K562 (cell line): ENCODE data around the gene SLC14A1. TPM values are rescaled to one million over a fixed set of nuclear protein-coding genes. Genes with fewer than 3 reads are reported as not detected.

ENCODE experiments used
- ATAC-seq: fragments of 200-7000 bp; cut with Tn5 transposase; 3 replicates; pipeline ENCODE4 v1.9.1; 2020; ENCODE audit warnings: moderate library complexity
- BruUV-seq: library from RNA; stranded (reverse); fragments of 400-500 nt; replicated peaks from 2 replicates; lab custom pipeline; 2021; lab: Mats Ljungman, UMichigan
- CTCF ChIA-PET: fragments of 300-600 bp; formaldehyde crosslinking; extraction: SDS; loops from one replicate; lab custom pipeline; 2021; ENCODE audit warnings: low intra/inter-chr PET ratio; lab: Yijun Ruan, JAX
- POLR2A ChIA-PET: fragments of 300-600, 350-650 bp; sonication (Branson Sonifier 250); formaldehyde crosslinking; extraction: SDS; loops from one replicate; lab custom pipeline; 2021; ENCODE audit warnings: antibody characterized with exemption, inconsistent platforms; lab: Yijun Ruan, JAX
- DNase-seq, 4 experiments: peaks; one replicate each; pipeline versions ENCODE4 v3.0.0 to v3.0.0-alpha.2; 2011 to 2018; ENCODE audit warnings: low spot score in 3 of 4, mixed read lengths in 3 of 4; ENCODE audit errors: extremely low read depth in 1 of 4
- FAIRE-seq: peaks from 2 replicates; lab custom pipeline; 2011; peaks lifted over from hg19 to GRCh38; lab: Jason Lieb, UNC
- H2AFZ ChIP-seq: 2 replicates; pipeline ENCODE4 v1.6.0; 2011; ENCODE audit warnings: low read depth, low read length, control low read depth, inconsistent platforms
- H3K27ac ChIP-seq: fragments of 200-600 bp; 3 replicates; pipeline ENCODE4 v1.8.0; 2011; ENCODE audit warnings: low read depth, mild to moderate bottlenecking, control low read depth, inconsistent platforms, low read length, moderate library complexity, mixed read lengths; ENCODE audit errors: extremely low read depth
- H3K27me3 ChIP-seq, 2 experiments: fragments of 300-600 bp in 1 of 2; 2 replicates in 1 of 2; 3 replicates in 1 of 2; pipeline versions ENCODE4 v1.6.0 to v1.8.0; 2011; ENCODE audit warnings: inconsistent platforms in 2 of 2, low read length in 2 of 2, mild to moderate bottlenecking in 1 of 2, mixed read lengths in 1 of 2, moderate library complexity in 1 of 2; ENCODE audit not compliant: control insufficient read depth in 2 of 2, insufficient read depth in 2 of 2
- H3K36me3 ChIP-seq: fragments of 300-600 bp; 3 replicates; pipeline ENCODE4 v1.8.0; 2011; ENCODE audit warnings: mild to moderate bottlenecking, low read length, inconsistent platforms; ENCODE audit not compliant: control insufficient read depth, insufficient read depth
- H3K4me1 ChIP-seq, 2 experiments: fragments of 200-600 bp in 1 of 2; replicated peaks in 1 of 2; 2 replicates in 1 of 2; 3 replicates in 1 of 2; pipeline versions ENCODE4 v1.5.1 to v1.8.0; 2011; ENCODE audit warnings: inconsistent platforms in 2 of 2, low read length in 2 of 2, mild to moderate bottlenecking in 1 of 2, mixed read lengths in 1 of 2, moderate library complexity in 1 of 2; ENCODE audit not compliant: control insufficient read depth in 2 of 2, insufficient read depth in 2 of 2
- H3K4me2 ChIP-seq: 2 replicates; pipeline ENCODE4 v1.6.1; 2011; ENCODE audit warnings: low read length, control low read depth, inconsistent platforms, mixed read lengths; ENCODE audit not compliant: insufficient read depth
- H3K4me3 ChIP-seq: fragments of 200-600 bp; sonication (generic), shearing (Covaris generic); 2 replicates; pipeline ENCODE4 v1.5.1; 2016; ENCODE audit warnings: control low read depth, inconsistent platforms
- H3K79me2 ChIP-seq: fragments of 200-600 bp; 3 replicates; pipeline ENCODE4 v1.8.0; 2011; ENCODE audit warnings: low read length, inconsistent platforms; ENCODE audit not compliant: control insufficient read depth, insufficient read depth
- H3K9ac ChIP-seq, 2 experiments: 2 replicates each; pipeline versions ENCODE4 v1.6.0 to v1.6.1; 2011; ENCODE audit warnings: low read depth in 2 of 2, low read length in 2 of 2, control low read depth in 1 of 2, inconsistent platforms in 1 of 2, mild to moderate bottlenecking in 1 of 2, mixed read lengths in 1 of 2; ENCODE audit not compliant: insufficient read depth in 1 of 2
- H3K9me1 ChIP-seq: one replicate; pipeline ENCODE4 v1.6.0; 2011; ENCODE audit warnings: inconsistent platforms, mild to moderate bottlenecking, low read length, moderate library complexity; ENCODE audit not compliant: control insufficient read depth, insufficient read depth
- H3K9me3 ChIP-seq: replicated peaks from 2 replicates; pipeline ENCODE4 v1.5.1; 2011; ENCODE audit warnings: low read depth, low read length, inconsistent platforms; ENCODE audit not compliant: control insufficient read depth, insufficient read depth
- H4K20me1 ChIP-seq: replicated peaks from 2 replicates; pipeline ENCODE4 v1.6.1; 2011; ENCODE audit warnings: low read length, inconsistent platforms, mixed read lengths; ENCODE audit not compliant: control insufficient read depth, insufficient read depth
- FIP1L1 ChIP-seq: fragments of 200-400 bp; formaldehyde crosslinking; IDR thresholded peaks from 2 replicates; pipeline ENCODE4 v1.6.1; 2018; ENCODE audit warnings: mild to moderate bottlenecking, low read depth, low read length; ENCODE audit not compliant: poor library complexity, severe bottlenecking
- FOXP1 ChIP-seq: sonication (generic); formaldehyde crosslinking; IDR thresholded peaks from 2 replicates; pipeline ENCODE4 v1.8.0; 2022; ENCODE audit warnings: mild to moderate bottlenecking, missing genetic modification reagents
- KDM5B ChIP-seq: fragments of 200-600 bp; sonication (generic); IDR thresholded peaks from 2 replicates; pipeline ENCODE4 v1.6.1; 2012; ENCODE audit warnings: low read depth, mild to moderate bottlenecking, moderate library complexity, low read length, control low read depth, inconsistent platforms; ENCODE audit not compliant: insufficient replicate concordance
- RAD21 ChIP-seq, 2 experiments: fragments of 250-450 bp in 1 of 2; fragments of 450-650 bp in 1 of 2; sonication (Bioruptor Pico) in 1 of 2; formaldehyde crosslinking in 1 of 2; IDR thresholded peaks in 1 of 2; conservative IDR thresholded peaks in 1 of 2; 2 replicates each; pipeline versions ENCODE4 v1.4.0 to v1.8.0; 2020 to 2022; ENCODE audit warnings: mild to moderate bottlenecking in 2 of 2, moderate library complexity in 1 of 2
- REST ChIP-seq, 2 experiments: fragments of 450-650 bp; formaldehyde crosslinking in 1 of 2; IDR thresholded peaks; 2 replicates each; pipeline versions ENCODE4 v1.4.0 to v1.6.1; 2014 to 2020; ENCODE audit warnings: mild to moderate bottlenecking in 2 of 2, borderline replicate concordance in 1 of 2, low read depth in 1 of 2
- RHOXF2B ChIP-seq: fragments of 250-450 bp; sonication (Bioruptor Pico); conservative IDR thresholded peaks from 2 replicates; pipeline ENCODE4 v1.5.1; 2021
- SMC3 ChIP-seq: conservative IDR thresholded peaks from 2 replicates; pipeline ENCODE4 v1.6.1; 2011; ENCODE audit warnings: low read depth, low read length, improper control_type of control experiment; ENCODE audit not compliant: insufficient read depth
- WGBS: fragments of 100-300 bp; shearing (Covaris generic); methylation state at CpG from one replicate; pipeline ENCODE4 v1.1.6; 2016; ENCODE audit warnings: low coverage, mixed read lengths; ENCODE audit not compliant: insufficient coverage; ENCODE audit errors: missing lambda C conversion rate; 5-methylcytosine and 5-hydroxymethylcytosine counted together
- in situ Hi-C: fragments of 300-500 bp; cut with MboI; formaldehyde crosslinking; loops from 4 replicates; pipeline ENCODE4 v1.15.0; 2018; ENCODE audit warnings: inconsistent platforms, mixed read lengths
- intact Hi-C: fragments of 100-400 bp; cut with micrococcal nuclease; formaldehyde crosslinking; loops from 2 replicates; pipeline ENCODE4 v1.14.2; 2022
- polyA plus RNA-seq, 8 experiments: library from polyadenylated mRNA; depleted of rRNA in 4 of 8; stranded (reverse) in 5 of 8; unstranded in 3 of 8; fragments of >200 nt; fragmentation: Nextera tagmentation in 2 of 8; fragmentation: Illumina TruSeq in 1 of 8; extraction: Ambion mirVana in 2 of 8; extraction: Trizol in 1 of 8; gene quantifications; 2 replicates each; pipeline versions ENCODE4 v1.2.1 to v1.2.3, GENCODE V29; 2011 to 2014; ENCODE audit warnings: inconsistent platforms in 1 of 8, missing spikeins in 1 of 8
- total RNA-seq, 7 experiments: library from RNA; depleted of rRNA in 6 of 7; stranded (reverse); fragments of >200 nt in 6 of 7; fragmentation: Illumina TruSeq in 2 of 7; extraction: Trizol in 2 of 7; gene quantifications; 2 replicates each; pipeline versions ENCODE4 v1.2.1 to v1.2.3, GENCODE V29; 2011 to 2021; ENCODE audit warnings: low replicate concordance in 1 of 7
- TF ChIP-seq, protein P1 (sequence below), 3 experiments: IDR thresholded peaks in 2 of 3; conservative IDR thresholded peaks in 1 of 3; 2 replicates each; pipeline ENCODE4 v1.5.1; 2011 to 2012; ENCODE audit warnings: low read length in 3 of 3, mild to moderate bottlenecking in 3 of 3, control low read depth in 2 of 3, improper control_type of control experiment in 1 of 3, inconsistent platforms in 1 of 3, low read depth in 1 of 3, mixed read lengths in 1 of 3, moderate library complexity in 1 of 3; ENCODE audit not compliant: insufficient read depth in 2 of 3

The SLC14A1 gene
- total and polyA plus RNA-seq, 9 of the 15 experiments (the other 6 are each of a cell fraction or from before 2014, with no cell fraction given): 0.14 to 0.40 (median 0.20) TPM; not detected in 6

- Histone ChIP-seq H2AFZ (peak overlapping the region; percentile 90), H3K4me2 (peak overlapping the region; percentile 64), H3K9ac (no peak overlapping the region), H3K4me3 (no peak overlapping the region), H3K9me1 (no peaks in the 10 kb centered on the region), H3K36me3 (no peaks in the 10 kb centered on the region), H3K79me2 (no peaks in the 10 kb centered on the region), H3K27ac (no peak overlapping the region), H3K27me3 (no peaks in the 10 kb centered on the region), H3K9me3 (no peaks in the 10 kb centered on the region), H3K4me1 (peaks cover 14 to 21% of the 10 kb centered on the region in 2 experiments; a peak in 4 of 5 replicates), H4K20me1 (no peaks in the 10 kb centered on the region)
- in situ Hi-C loops (no loop called here), intact Hi-C loops (loop anchor here (1.0 to 2.0 kb wide), 4 partner anchors 26 to 382 kb away; no protein-coding TSS in a partner anchor)
- no TSS peak for BruUV-seq
- ChIA-PET CTCF (interaction anchor here (0.9 to 1.9 kb wide), 6 partner anchors 16 to 383 kb away, joined by 3 to 9 read pairs (median 4); no protein-coding TSS in a partner anchor), POLR2A (interaction anchor here (0.7 kb wide), 1 partner anchor 10 kb away, joined by 5 read pairs; no protein-coding TSS in a partner anchor)
- peak; percentile 38 to 79 (median 46) for DNase-seq
- 7% methylated on average over 12 of the region's 12 CpGs for WGBS
- peak; percentile 73 for ATAC-seq
- peak; percentile 81 for FAIRE-seq
- TF ChIP-seq RHOXF2B (no peak), FIP1L1 (no peak), SMC3 (peak; percentile 73), REST (IDR thresholded peaks at IDR 0.05; ENCODE audit: borderline replicate concordance) (peak; percentile 81), REST (CRISPR knock-in tag; IDR thresholded peaks at IDR 0.05; ENCODE audit: low read depth) (no peak), FOXP1 (no peak), KDM5B (no peak), RAD21 (CRISPR knock-in tag; conservative IDR thresholded peaks at IDR 0.05 in 1 of 2, IDR thresholded peaks at IDR 0.05 in 1 of 2) (peak; percentile 77 to 88)
- TF ChIP-seq, protein P1, sequence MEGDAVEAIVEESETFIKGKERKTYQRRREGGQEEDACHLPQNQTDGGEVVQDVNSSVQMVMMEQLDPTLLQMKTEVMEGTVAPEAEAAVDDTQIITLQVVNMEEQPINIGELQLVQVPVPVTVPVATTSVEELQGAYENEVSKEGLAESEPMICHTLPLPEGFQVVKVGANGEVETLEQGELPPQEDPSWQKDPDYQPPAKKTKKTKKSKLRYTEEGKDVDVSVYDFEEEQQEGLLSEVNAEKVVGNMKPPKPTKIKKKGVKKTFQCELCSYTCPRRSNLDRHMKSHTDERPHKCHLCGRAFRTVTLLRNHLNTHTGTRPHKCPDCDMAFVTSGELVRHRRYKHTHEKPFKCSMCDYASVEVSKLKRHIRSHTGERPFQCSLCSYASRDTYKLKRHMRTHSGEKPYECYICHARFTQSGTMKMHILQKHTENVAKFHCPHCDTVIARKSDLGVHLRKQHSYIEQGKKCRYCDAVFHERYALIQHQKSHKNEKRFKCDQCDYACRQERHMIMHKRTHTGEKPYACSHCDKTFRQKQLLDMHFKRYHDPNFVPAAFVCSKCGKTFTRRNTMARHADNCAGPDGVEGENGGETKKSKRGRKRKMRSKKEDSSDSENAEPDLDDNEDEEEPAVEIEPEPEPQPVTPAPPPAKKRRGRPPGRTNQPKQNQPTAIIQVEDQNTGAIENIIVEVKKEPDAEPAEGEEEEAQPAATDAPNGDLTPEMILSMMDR (IDR thresholded peaks at IDR 0.05 in 2 of 3, conservative IDR thresholded peaks at IDR 0.05 in 1 of 3; ENCODE audit: insufficient read depth in 2 of 3, low read depth in 1 of 3, low read length in 3 of 3): peak; percentile 76 to 81 (median 81)
Observed at GRCh38 chr18:45690975-45691815, 32.8 kb upstream of the SLC14A1 start.
